GM10847 (cell line): ENCODE measurements around the gene NR5A1.

ENCODE experiments used
- POLR2A ChIP-seq: IDR thresholded peaks from 2 replicates; pipeline ENCODE4 v1.6.1; 2011; ENCODE audit not compliant: insufficient read length; ENCODE audit errors: extremely low read depth

Gene NR5A1

DNA sequence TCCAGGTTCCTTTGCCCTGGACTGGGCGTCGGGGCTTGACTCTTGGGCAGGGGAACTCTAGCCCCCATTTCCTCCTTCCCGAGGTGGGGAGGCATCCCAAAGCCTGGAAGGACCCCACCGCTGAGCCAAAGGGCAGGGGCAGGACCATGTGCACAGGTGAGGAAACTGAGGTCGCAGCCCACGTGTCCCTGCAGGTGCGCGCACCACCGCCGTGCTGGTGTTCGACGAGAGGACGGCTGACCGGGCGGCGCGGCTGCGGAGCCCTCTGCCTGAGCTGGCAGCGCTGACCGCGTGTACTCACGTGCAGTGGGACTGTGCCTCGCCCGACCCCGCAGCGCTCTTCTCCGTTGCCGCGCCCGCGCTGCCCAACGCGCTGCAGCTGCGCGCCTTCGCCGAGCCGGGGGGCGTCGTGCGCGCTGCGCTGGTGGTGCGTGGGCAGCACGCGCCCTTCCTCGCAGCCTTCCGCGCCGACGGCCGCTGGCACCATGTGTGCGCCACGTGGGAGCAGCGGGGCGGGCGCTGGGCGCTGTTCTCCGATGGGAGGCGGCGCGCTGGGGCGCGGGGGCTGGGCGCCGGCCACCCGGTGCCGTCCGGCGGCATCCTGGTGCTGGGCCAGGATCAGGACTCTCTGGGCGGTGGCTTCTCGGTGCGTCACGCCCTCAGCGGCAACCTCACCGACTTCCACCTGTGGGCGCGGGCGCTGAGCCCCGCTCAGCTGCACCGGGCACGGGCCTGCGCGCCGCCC is 54.2 kb downstream of the NR5A1 start:
- TF ChIP-seq POLR2A = no peak

DNA sequence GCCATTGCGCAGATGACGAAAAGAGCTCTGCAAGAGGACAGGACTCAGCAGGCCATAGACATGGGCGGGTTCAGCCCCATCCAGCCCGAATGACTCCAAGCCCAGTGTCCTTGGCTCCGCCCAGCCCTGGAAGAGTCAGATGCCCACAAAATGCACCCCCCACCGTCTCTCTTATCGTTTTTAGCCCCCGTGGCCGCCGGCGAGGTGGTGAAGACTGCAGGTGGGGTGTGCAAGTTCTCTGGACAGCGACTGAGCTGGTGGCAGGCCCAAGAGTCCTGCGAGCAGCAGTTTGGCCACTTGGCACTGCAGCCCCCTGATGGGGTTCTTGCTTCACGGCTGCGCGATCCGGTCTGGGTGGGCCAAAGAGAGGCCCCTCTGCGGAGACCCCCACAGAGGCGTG is 54.9 kb downstream of the NR5A1 start:
- TF ChIP-seq POLR2A = no peak

DNA sequence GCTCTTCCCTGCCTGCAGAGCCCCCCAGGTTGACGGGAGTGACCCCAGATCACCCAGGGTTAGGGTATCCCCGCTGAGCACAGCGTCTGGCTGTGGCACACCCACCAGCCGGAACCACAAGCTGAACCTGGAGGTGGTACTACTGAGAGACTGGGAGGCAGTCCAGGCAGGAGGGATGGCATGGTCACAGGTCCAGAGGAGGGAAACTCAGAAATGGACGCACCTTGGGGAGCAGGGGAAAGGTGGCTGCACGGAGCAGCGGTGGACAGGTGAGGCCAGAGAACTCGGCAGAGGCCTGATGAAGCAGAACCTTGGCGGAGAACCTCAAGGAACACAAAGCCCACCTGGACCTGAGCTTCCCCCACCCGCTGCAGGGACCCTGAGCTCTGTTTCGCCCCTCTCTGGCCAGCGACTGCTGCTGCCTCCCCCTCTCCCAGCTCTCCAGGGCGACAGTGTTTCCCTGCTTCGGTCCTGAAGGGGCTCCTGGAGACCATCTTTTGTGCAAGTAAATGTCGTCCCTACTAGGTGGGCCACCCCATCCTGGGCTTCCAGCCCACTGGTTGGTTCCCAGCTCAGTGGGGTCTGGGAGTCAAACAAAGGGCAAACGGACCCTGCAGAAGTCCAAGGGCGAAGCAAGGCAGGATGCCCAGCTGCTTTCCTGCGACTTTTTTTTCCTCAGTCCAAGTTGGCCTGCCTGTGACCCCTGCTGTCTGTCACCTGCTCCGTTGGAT is 56.1 kb downstream of the NR5A1 start:
- no peak for TF ChIP-seq POLR2A

DNA sequence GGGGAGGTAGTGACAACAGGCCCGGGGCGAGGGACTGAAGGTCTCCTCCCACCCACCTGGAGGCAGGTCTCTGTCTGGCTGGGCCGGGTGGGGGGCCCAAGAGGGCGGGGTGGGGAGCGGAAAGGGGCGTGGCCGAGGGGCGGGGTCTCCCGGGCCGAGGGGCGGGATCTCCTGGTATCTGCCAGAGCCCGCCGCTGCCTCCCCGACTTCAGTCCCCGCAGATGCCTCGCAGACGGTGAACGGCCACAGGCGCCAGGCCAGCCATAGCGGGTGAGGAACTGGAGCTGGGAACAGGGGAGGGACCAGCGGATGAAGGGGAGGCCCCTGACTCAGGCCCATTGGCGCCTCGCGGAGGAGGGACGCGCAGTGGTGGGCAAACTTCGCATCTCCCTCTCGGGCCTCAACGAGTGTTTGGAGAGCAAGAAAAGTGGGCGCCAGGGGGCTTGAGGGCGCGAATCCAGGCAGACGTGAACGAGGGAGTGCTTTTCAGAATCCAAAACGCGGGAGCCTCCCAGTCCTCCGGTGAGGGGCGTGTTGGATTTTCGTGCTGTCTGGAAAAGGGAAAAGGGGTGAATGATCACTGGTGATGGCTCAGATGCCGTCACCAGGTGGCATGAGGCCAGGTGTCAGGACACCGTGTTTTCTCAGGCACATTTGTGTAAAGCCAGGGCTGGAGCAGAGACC is 56.8 kb downstream of the NR5A1 start, which contains the start of gene ADGRD2:
Gene ADGRD2, plus strand, starts transcription at position 211 of the 684 bp plus-strand sequence. CDS start 1,216 bp downstream, outside the sequence.
- no peak for TF ChIP-seq POLR2A

DNA sequence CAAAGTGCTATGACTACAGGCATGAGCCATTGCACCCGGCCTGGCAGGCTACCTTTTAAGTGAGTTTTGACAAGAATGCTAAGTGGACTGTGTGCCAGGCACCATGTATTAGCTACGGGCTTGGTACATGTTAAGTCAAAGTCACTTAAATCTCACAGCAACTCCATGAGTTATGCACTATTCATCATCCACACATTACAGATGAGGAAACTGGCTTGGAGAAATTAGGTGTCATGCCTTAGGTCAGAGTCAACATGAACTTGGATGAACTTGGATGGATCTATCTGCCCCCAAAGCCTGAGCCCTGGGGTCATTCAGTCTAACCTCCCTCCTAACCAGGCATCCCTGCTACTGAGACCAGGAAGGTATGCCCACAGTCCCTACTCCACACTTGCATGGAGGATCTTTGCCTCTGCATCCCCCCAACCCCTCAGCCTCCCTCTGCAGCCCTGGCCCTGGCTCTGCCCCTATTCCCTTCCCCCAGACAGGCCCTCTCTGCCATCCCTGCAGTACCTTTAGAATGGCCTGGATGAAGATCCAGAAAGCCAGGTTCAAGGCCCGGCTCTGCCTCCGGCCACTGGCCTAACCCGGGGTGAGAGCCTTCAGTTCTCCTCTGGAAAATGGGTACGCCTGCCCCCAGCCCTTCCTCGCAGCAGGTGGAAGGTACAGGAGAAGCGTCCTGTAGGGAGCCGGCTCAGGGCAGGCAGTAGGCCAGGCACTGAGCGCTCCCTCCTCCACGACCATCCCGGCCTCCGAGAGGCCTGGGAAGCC is 57.6 kb downstream of the NR5A1 start:
- TF ChIP-seq POLR2A = no peak

DNA sequence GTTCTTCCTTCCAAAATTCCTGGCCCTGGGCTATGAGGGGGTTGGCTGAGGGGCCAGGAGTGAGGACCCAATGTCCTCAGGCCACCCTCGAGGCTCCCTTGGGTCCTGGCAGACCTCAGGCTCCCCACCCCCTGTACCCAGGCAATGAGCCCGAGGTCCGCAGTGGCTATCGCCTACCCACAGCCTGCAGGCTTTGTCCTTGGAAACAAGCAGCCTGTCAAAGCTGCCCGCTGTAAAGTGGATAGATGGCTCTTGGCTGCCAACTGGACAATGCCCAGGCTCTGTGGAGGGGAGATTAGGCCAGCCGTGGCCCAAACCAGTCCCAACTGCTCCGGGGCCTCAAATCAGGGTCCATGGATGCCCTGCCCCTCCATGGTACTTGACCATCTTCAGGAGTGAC is 59.2 kb downstream of the NR5A1 start:
- TF ChIP-seq POLR2A = no peak

DNA sequence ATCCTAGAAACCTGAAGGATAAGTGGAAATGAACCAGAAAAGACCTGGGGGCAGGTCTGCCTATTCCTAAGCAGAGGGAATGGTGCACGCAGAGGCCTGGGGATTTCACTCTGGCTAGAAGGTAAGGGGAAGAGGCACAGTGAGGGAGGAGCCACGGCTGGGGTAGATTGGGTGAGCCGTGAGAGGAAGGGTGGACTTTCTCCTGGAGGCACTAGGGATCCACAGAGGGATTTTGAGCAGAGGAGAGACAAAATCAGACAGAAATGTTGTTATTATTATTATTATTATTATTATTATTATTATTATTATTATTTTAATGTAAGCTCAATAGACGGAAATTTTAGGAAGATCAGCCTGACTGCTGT is 59.9 kb downstream of the NR5A1 start:
- no peak for TF ChIP-seq POLR2A

DNA sequence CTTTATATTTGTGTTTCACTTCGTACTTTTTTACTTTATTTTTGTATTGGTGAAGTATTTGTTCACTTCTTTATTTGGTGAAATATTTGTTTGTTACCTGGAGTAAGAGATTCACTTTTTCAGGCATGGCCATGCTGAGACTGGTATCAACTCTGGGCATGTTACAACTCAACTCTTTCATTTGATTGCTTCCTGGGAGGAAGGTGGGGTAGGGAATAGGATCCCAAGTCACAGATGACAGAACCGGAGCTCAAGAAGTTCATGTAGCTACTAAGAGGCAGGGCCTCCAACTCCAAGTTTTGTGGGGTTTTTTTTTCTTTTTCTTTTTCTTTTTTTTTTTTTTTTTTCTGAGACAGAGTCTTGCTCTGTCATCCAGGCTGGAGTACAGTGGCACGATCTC is 63.0 kb downstream of the NR5A1 start:
- TF ChIP-seq POLR2A = no peak

DNA sequence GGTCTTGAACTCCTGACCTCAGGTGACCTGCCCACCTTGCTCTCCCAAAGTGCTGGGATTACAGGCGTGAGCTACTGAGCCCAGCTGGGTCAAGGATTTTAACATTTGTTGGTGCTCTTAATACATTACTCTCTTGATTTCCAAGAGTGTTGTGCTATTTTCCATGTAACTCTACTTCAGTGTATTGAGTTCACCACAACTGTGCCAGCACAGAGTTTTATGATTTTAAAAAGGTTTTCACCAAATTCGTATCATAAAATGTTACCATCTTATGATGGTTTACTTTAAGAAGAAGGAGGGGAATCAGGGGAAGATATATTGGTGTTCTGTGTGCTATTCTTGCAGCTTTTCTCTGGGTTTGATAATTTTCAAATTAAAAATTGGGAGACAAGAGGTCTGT is 63.6 kb downstream of the NR5A1 start:
- TF ChIP-seq POLR2A = no peak

DNA sequence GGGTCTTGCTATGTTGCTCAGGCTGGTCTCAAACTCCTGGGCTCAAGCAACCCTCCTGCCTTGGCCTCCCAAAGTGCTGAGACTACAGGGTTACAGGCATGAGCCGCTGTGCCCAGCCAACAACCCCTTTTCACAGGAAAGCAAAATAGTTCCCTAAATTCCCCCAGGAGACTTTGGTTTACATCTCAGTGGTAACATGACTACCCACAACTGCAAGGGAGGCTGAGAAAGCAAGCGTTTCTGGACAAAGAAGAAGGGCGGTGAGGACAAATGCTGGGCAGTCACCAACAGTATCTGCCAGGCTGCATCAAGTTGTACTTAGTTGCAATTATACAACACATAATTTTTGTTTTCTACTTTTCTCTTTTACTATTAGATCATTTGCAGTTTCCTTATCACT is 64.4 kb downstream of the NR5A1 start:
- no peak for TF ChIP-seq POLR2A

DNA sequence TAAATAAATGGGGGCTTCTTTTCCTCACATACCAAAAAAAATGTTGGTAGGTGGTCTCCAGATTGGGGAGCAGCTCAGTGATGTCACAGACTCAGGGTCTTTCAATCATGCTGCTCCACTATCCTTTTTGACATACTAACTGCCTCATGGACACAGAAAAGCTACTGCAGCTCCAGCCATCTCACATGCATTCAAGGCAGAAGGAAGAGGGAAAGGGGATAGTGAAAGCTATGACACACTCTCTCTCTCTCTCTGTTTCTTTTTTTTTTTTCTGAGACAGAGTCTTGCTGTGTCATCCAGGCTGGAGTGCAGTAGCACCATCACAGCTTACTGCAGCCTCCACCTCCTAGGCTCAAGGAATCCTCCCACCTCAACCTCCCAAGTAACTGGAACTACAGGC is 64.8 kb downstream of the NR5A1 start:
- no peak for TF ChIP-seq POLR2A

DNA sequence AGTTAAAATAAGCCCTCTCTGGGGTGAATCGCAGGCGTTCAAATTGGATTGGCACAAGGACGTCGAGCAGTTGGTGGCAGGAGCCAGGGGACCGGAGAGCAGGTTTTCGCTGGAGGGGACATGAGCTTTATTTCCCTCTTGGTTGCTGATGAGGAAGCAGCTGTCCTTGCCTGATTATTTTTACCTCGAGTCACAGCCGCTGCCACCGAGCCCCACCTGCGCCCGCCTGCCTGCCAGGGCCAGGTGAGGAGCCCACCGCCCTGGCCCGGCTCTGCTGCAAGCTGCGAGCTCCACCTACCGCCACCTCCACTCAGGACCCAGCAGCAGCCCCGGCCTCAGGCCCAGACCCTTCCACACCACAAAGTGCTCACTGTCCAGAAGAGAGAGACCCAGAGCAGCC is 65.9 kb downstream of the NR5A1 start:
- no peak for TF ChIP-seq POLR2A

DNA sequence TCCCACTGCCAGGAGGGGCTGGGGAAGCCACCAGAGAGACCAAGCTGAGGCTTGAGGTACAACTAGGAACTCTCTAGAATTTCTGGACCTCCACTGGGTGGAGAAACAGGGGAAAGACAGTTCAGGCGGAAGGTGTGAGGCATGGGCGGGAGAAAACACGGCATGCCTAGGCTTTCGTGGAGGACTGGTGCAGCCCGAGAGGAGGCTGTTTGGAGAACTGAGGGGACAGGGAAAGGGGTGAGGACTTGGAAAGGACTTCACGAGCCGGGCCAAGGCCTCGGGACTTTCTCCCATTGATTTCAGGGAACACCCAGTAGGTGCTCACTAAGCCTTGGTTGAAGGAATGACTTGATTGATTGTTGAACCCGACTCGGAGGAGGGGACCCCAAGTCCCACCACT is 66.4 kb downstream of the NR5A1 start:
- TF ChIP-seq POLR2A = no peak

DNA sequence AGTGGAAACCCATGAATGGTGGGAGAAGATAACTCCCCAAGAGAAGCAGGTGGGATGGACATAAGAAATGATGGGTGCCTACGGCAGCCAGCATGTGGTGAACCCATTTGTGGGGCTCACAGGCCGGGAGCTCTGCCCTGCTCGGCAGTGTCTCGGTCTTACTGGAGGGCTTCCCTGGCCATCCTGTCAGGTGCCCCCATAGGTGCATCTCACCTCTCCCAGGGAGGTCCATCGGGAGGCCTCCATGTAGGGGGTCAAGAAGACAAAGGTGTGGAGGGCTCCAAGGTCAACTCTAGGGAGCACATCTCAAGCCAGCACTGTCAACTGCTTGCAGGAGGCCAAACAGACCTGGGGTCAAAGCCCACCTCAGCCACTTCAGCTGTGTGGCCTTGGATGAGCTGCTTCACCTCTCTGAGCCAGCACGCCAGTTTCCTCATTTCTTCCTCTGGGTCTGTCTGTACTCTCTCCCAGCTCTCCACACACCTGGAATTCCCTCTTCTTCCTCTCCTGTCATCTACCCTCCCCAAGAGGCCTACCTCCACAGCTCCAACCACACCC is 67.4 kb downstream of the NR5A1 start:
- TF ChIP-seq POLR2A = no peak

DNA sequence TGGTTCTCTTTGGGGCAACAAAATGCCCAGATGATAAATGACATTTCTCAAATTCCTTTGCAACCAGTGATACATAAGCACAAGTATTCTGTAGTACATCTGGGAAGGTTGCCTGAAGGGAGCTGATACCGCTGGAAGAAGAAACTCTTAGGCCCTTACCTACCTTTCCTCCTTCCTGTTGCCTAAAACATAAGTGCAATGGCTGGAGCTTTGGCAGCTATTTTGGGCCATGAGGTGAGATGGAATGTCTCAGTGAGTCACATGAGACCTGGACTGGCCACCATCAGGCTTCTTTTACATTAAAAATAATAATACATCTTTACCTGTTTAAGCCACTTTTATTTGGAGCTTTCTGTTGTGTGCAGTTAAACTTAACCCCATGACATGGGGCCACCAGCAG is 68.1 kb downstream of the NR5A1 start:
- no peak for TF ChIP-seq POLR2A
